Epithelial cell of proximal tubule (primary cell): Measurements from ENCODE around the gene C5. TPM values are rescaled to one million over a fixed set of nuclear protein-coding genes. Genes with fewer than 3 reads are reported as not detected.
"Not testable (repeated sequence)": the region's sequence is repeated elsewhere in the genome, so short reads cannot be mapped to it uniquely, and the experiment has no call there.

Source experiments
- DNase-seq: peaks from one replicate; pipeline ENCODE4 v3.0.0-alpha.2; 2011; ENCODE audit warnings: low read depth
- H3K4me3 ChIP-seq: 2 replicates; pipeline ENCODE4 v1.5.1; 2011; ENCODE audit warnings: low read depth, mild to moderate bottlenecking, low read length
- CTCF ChIP-seq: conservative IDR thresholded peaks from 2 replicates; pipeline ENCODE4 v1.5.1; 2012; ENCODE audit warnings: low read depth, mild to moderate bottlenecking, low read length
- total RNA-seq: library from RNA; depleted of rRNA; stranded (reverse); fragments of >200 nt; gene quantifications from 2 replicates; pipeline ENCODE4 v1.2.3, GENCODE V29; 2015

C5 gene
- total RNA-seq, 1 donor from 2014 or later: 0.52 TPM

GRCh38 chr9:121048618-121049017, 1.5 kb downstream of the C5 start:
- DNase-seq: no peak
- H3K4me3 ChIP-seq: no peak overlapping the region
- TF ChIP-seq CTCF: no peak

GRCh38 chr9:121048175-121048574, 1.9 kb downstream of the C5 start:
- DNase-seq: no peak
- TF ChIP-seq CTCF: no peak
- no peak overlapping the region for H3K4me3 ChIP-seq

- DNase-seq: no peak
- H3K4me3 ChIP-seq: no peak overlapping the region
- no peak for TF ChIP-seq CTCF
Observed at GRCh38 chr9:121038804-121039203, 11.3 kb downstream of the C5 start.

- no peak for DNase-seq
- TF ChIP-seq CTCF: no peak
- no peak overlapping the region for H3K4me3 ChIP-seq
Observed at GRCh38 chr9:121038362-121038761, 11.7 kb downstream of the C5 start.

GRCh38 chr9:121035717-121036116, 14.4 kb downstream of the C5 start:
- not testable (repeated sequence) for DNase-seq, H3K4me3 ChIP-seq

- no peak overlapping the region for H3K4me3 ChIP-seq
- DNase-seq: no peak
- no peak for TF ChIP-seq CTCF
Observed at GRCh38 chr9:121034529-121034928, 15.5 kb downstream of the C5 start.

- no peak overlapping the region for H3K4me3 ChIP-seq
- DNase-seq: no peak
- no peak for TF ChIP-seq CTCF
Observed at GRCh38 chr9:121029469-121029868, 20.6 kb downstream of the C5 start.

GRCh38 chr9:121028285-121028684, 21.8 kb downstream of the C5 start:
- DNase-seq, H3K4me3 ChIP-seq: not testable (repeated sequence)
